ENCODE measurements around the gene UBE3C.
A peak's percentile ranks its signal among the peaks of the same experiment; 100 is the strongest.
"Not testable (repeated sequence)": the region's sequence is repeated elsewhere in the genome, so short reads cannot be mapped to it uniquely, and the experiment has no call there.

UBE3C gene

DNA sequence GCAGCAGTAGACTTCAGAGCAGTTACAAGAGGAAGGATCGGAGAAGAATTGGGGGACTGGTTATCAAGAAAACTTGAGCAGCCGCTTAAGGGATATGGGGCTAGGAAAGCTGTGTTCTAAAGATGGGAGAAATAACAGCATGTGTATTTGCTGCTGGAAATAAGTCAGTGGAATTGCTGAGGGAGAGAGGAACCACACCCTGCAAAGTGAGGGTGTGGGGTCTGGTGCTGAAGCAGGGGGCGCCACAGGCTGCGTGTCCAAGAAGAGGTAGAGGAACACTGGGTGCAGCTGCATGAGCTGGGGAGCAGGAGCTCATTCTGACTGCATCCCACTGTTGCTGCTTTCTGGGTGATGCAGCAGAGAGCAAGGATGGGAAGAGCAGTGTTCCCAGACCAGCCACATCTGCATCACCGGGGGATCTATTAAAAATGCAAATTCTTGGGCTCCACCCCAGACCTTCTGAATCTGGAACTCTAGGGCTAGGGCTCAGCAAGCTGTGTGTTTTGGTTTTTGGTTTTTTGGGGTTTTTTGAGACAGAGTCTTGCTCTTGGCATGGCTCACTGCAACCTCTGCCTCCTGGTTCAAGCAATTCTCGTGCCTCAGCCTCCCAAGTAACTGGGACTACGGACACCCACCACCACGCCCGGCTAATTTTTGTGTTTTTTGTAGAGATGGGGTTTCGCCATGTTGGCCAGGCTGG lies 101.0 kb downstream of the UBE3C start:
- no peak for DNase-seq
- Mint-ChIP-seq H3K9me3 (no peaks in the 10 kb centered on the region), H3K27me3 (no peaks in the 10 kb centered on the region), H3K36me3 (ENCODE audit: insufficient read depth) (peaks cover 17% of the 10 kb centered on the region), H3K27ac (peak overlapping the region in 1 of 2 donors; percentile 9), H3K4me1 (ENCODE audit: low read depth in 2 of 2) (peaks cover 15 to 16% of the 10 kb centered on the region in 2 donors), H3K4me3 (no peak overlapping the region)
- no peak for ATAC-seq (replicated peaks)

DNA sequence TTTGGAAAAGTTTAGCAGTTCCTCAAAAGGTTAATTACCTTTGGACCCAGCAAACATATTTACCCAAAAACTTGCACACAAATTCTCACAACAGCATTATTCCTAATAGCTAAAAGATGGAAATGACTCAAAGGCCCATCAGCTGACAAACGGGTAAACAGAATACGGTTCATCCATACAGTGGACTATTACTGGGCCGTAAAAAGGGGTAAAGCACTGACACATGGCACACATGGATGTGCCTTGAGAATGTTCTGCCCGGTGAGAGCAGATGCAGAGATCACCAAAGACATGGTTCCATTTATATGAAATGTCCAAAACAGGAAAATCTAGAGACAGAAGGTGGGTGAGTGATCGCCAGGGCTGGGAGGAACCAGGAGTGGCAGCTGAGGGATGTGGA lies 102.9 kb downstream of the UBE3C start:
- ATAC-seq (replicated peaks) (no peak), DNase-seq (no peak)
- Mint-ChIP-seq H3K4me1 (ENCODE audit: low read depth in 2 of 2) (peaks cover 15 to 16% of the 10 kb centered on the region in 2 donors), H3K27me3 (no peaks in the 10 kb centered on the region), H3K9me3 (no peaks in the 10 kb centered on the region), H3K27ac (no peak overlapping the region), H3K4me3 (no peak overlapping the region), H3K36me3 (ENCODE audit: insufficient read depth) (peaks cover 19% of the 10 kb centered on the region)

GRCh38 chr7:157244516-157245294 lies 106.0 kb downstream of the UBE3C start:
- DNase-seq, result no peak
- no peaks in the 10 kb centered on the region for H3K9me3 Mint-ChIP-seq
- H3K4me1 Mint-ChIP-seq (ENCODE audit: low read depth in 2 of 2), result peaks cover 8 to 12% of the 10 kb centered on the region in 2 donors
- no peak overlapping the region for H3K4me3 Mint-ChIP-seq
- no peaks in the 10 kb centered on the region for H3K27me3 Mint-ChIP-seq
- no peak overlapping the region for H3K27ac Mint-ChIP-seq
- peaks cover 25% of the 10 kb centered on the region for H3K36me3 Mint-ChIP-seq (ENCODE audit: insufficient read depth)
- no peak for ATAC-seq (replicated peaks)

- H3K27me3 Mint-ChIP-seq, result no peaks in the 10 kb centered on the region
- no peaks in the 10 kb centered on the region for H3K9me3 Mint-ChIP-seq
- DNase-seq (no peak), ATAC-seq (replicated peaks) (no peak)
- no peak overlapping the region for H3K27ac Mint-ChIP-seq
- no peak overlapping the region for H3K4me3 Mint-ChIP-seq
- peaks cover 29% of the 10 kb centered on the region for H3K36me3 Mint-ChIP-seq (ENCODE audit: insufficient read depth)
- H3K4me1 Mint-ChIP-seq (ENCODE audit: low read depth in 2 of 2), result peaks cover 7 to 16% of the 10 kb centered on the region in 2 donors
Measured at GRCh38 chr7:157246052-157246451, 107.3 kb downstream of the UBE3C start.

GRCh38 chr7:157248659-157249058 lies 109.9 kb downstream of the UBE3C start:
- Mint-ChIP-seq H3K36me3 (ENCODE audit: insufficient read depth) (peaks cover 28% of the 10 kb centered on the region), H3K9me3 (no peaks in the 10 kb centered on the region)
- ATAC-seq (replicated peaks), result no peak

DNA sequence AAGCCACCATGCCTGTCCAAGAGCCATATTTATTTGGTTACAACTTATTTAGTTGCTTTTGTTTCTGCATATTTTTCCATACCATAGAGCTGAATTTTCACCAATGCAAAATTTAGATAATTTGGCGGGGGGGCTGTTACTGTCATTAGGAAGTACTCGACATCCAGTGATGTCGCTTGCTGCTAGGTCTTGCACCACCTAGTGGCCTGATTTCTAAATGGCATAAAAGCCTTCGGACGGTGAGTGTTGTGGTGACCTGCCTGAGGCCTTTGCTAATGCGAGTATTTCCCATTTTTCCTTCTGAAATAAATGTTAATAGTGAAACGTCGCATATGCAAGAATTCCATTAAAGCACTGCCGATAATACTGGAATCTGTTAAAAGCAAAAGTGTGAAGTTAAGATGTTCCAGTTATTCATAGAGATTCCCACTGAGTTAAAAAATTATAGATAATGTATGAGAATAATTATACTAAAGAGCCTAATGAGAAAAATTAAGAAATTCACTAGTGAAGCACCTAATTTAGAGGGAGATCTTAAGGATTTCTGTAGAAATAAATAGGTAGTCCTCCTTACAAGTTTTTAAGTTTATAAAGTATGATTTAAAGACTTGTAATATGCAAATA lies 112.0 kb downstream of the UBE3C start:
- ATAC-seq (replicated peaks) (peak; percentile 74), DNase-seq (peak; percentile 46 to 57 (median 48))
- Mint-ChIP-seq H3K9me3 (no peaks in the 10 kb centered on the region), H3K27ac (no peak overlapping the region), H3K27me3 (no peaks in the 10 kb centered on the region), H3K36me3 (ENCODE audit: insufficient read depth) (peaks cover 39% of the 10 kb centered on the region), H3K4me3 (no peak overlapping the region), H3K4me1 (ENCODE audit: low read depth in 2 of 2) (peaks cover 2 to 9% of the 10 kb centered on the region in 2 donors)

More at GRCh38 chr7:157248659-157249058, 109.9 kb downstream of the UBE3C start:
- Mint-ChIP-seq H3K4me1 (ENCODE audit: low read depth in 2 of 2) (peaks cover 2 to 9% of the 10 kb centered on the region in 2 donors), H3K4me3 (no peak overlapping the region), H3K27ac (peak overlapping the region; percentile 25 to 76), H3K27me3 (no peaks in the 10 kb centered on the region)
- no peak for DNase-seq

- not testable (repeated sequence) for H3K4me1 Mint-ChIP-seq (ENCODE audit: low read depth in 2 of 2); H3K4me3 Mint-ChIP-seq; H3K27me3 Mint-ChIP-seq; DNase-seq; ATAC-seq (replicated peaks); H3K9me3 Mint-ChIP-seq
- peak overlapping the region in 1 of 2 donors; percentile 13 for H3K27ac Mint-ChIP-seq
- H3K36me3 Mint-ChIP-seq (ENCODE audit: insufficient read depth), result peaks cover 38% of the 10 kb centered on the region
Measured at GRCh38 chr7:157251817-157252216, 113.1 kb downstream of the UBE3C start.

GRCh38 chr7:157253850-157254249 lies 115.1 kb downstream of the UBE3C start:
- ATAC-seq (replicated peaks), result no peak
- DNase-seq, result no peak
- Mint-ChIP-seq H3K36me3 (ENCODE audit: insufficient read depth) (peaks cover 49% of the 10 kb centered on the region), H3K4me1 (ENCODE audit: low read depth in 2 of 2) (peaks cover 2 to 9% of the 10 kb centered on the region in 2 donors), H3K9me3 (no peaks in the 10 kb centered on the region), H3K4me3 (no peak overlapping the region), H3K27me3 (no peaks in the 10 kb centered on the region), H3K27ac (no peak overlapping the region)

DNA sequence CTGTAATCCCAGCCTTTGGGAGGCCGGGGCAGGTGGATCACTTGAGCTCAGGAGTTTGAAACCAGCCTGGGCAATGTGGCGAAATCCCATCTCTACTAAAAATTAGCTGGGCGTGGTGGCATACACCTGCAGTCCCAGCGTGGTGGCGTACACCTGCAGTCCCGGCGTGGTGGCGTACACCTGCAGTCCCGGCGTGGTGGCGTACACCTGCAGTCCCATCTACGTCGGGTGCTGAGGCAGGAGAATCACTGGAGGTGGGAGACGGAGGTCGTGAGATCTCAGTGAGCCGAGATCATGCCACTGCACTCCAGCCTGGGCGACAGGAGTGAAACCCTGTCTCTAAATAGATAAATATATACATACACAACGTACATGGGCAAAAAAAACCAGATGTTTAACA lies 116.1 kb downstream of the UBE3C start:
- H3K27me3 Mint-ChIP-seq; H3K27ac Mint-ChIP-seq; H3K9me3 Mint-ChIP-seq; H3K4me1 Mint-ChIP-seq (ENCODE audit: low read depth in 2 of 2); H3K4me3 Mint-ChIP-seq; DNase-seq; ATAC-seq (replicated peaks): not testable (repeated sequence)
- H3K36me3 Mint-ChIP-seq (ENCODE audit: insufficient read depth), result peaks cover 52% of the 10 kb centered on the region

- Mint-ChIP-seq H3K27ac (no peak overlapping the region), H3K9me3 (no peaks in the 10 kb centered on the region), H3K36me3 (ENCODE audit: insufficient read depth) (peaks cover 48% of the 10 kb centered on the region), H3K4me1 (ENCODE audit: low read depth in 2 of 2) (peaks cover 2 to 5% of the 10 kb centered on the region in 2 donors), H3K4me3 (no peak overlapping the region), H3K27me3 (no peaks in the 10 kb centered on the region)
- ATAC-seq (replicated peaks) (no peak), DNase-seq (no peak)
Measured at GRCh38 chr7:157255201-157255606, 116.5 kb downstream of the UBE3C start.

DNA sequence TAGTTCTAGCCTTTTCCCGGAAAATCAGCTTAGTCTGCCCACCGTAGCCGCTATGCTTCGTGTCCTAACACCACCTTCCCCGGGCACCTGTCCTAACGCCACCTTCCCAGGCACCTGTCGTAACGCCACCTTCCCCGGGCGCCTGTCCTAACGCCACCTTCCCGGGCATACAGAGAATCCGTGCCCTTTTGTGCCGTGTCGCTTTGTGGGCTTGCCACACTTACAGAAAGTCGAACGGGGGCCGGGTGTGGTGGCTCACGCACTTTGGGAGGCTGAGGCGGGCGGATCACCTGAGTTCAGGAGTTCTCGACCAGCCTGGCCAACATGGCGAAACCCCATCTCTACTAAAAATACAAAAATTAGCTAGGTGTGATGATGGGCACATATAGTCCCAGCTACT lies 124.4 kb downstream of the UBE3C start:
- Mint-ChIP-seq H3K4me3 (no peak overlapping the region), H3K4me1 (ENCODE audit: low read depth in 2 of 2) (peaks cover 0 to under 1% of the 10 kb centered on the region in 2 donors), H3K27ac (no peak overlapping the region), H3K9me3 (no peaks in the 10 kb centered on the region), H3K36me3 (ENCODE audit: insufficient read depth) (peaks cover 54% of the 10 kb centered on the region), H3K27me3 (no peaks in the 10 kb centered on the region)
- DNase-seq, result no peak
- ATAC-seq (replicated peaks), result no peak

GRCh38 chr7:157265051-157265450 lies 126.3 kb downstream of the UBE3C start:
- no peaks in the 10 kb centered on the region for H3K27me3 Mint-ChIP-seq
- peaks cover 46% of the 10 kb centered on the region for H3K36me3 Mint-ChIP-seq (ENCODE audit: insufficient read depth)
- no peak overlapping the region for H3K4me3 Mint-ChIP-seq
- no peak overlapping the region for H3K27ac Mint-ChIP-seq
- DNase-seq (no peak), ATAC-seq (replicated peaks) (no peak)
- no peaks in the 10 kb centered on the region for H3K9me3 Mint-ChIP-seq
- peaks cover 4 to 13% of the 10 kb centered on the region in 2 donors for H3K4me1 Mint-ChIP-seq (ENCODE audit: low read depth in 2 of 2)

DNA sequence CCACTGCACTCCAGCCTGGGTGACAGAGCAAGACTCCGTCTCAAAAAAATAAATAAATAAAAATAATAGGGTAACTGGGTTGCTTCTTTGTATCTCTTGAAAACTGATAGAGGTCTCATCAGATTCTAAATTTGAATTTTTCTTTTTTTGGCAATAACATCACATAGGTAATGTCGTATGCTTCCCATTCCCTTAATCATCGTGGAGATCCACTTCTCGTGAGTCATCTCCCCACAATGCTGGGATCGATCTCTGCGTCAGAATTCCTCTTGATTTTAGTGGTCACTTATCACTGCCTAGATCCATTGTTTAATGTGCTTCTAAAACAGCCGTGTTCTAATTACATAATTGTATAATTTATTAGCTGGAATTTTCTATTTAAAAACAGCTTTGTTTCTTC lies 127.5 kb downstream of the UBE3C start:
- ATAC-seq (replicated peaks) (no peak), DNase-seq (no peak)
- no peak overlapping the region for H3K4me3 Mint-ChIP-seq
- no peaks in the 10 kb centered on the region for H3K9me3 Mint-ChIP-seq
- peaks cover 4 to 14% of the 10 kb centered on the region in 2 donors for H3K4me1 Mint-ChIP-seq (ENCODE audit: low read depth in 2 of 2)
- H3K27me3 Mint-ChIP-seq, result no peaks in the 10 kb centered on the region
- H3K27ac Mint-ChIP-seq, result no peak overlapping the region
- H3K36me3 Mint-ChIP-seq (ENCODE audit: insufficient read depth), result peaks cover 36% of the 10 kb centered on the region

All from effector memory CD8-positive, alpha-beta T cell (primary cell).